RWPE2 (cell line): Measurements from ENCODE around the gene LRIT2.

Experiments used
- ATAC-seq: fragments of 200-7000 bp; cut with Tn5 transposase; 3 replicates; pipeline ENCODE4 v1.9.1; 2021; ENCODE audit warnings: low read depth
- DNase-seq: peaks from one replicate; pipeline ENCODE4 v3.0.0-alpha.2; 2020; ENCODE audit warnings: low spot score
- H3K27ac ChIP-seq: fragments of 450-650 bp; 2 replicates; pipeline ENCODE4 v1.5.1; 2017; ENCODE audit warnings: mild to moderate bottlenecking; ENCODE audit not compliant: poor library complexity, severe bottlenecking
- H3K27me3 ChIP-seq: fragments of 250-450 bp; sonication (Bioruptor Pico); 2 replicates; pipeline ENCODE4 v1.5.1; 2021; ENCODE audit warnings: mild to moderate bottlenecking, moderate library complexity; ENCODE audit not compliant: insufficient read depth, poor library complexity, severe bottlenecking
- H3K36me3 ChIP-seq: fragments of 250-450 bp; sonication (Bioruptor Pico); 2 replicates; pipeline ENCODE4 v1.5.1; 2020; ENCODE audit warnings: low read depth, mild to moderate bottlenecking, moderate library complexity
- H3K4me1 ChIP-seq: fragments of 250-450 bp; sonication (Bioruptor Pico); 2 replicates; pipeline ENCODE4 v1.5.1; 2021; ENCODE audit warnings: mild to moderate bottlenecking, moderate library complexity; ENCODE audit not compliant: insufficient read depth, poor library complexity, severe bottlenecking
- H3K4me3 ChIP-seq: fragments of 250-450 bp; sonication (Bioruptor Pico); 2 replicates; pipeline ENCODE4 v1.5.1; 2021; ENCODE audit warnings: mild to moderate bottlenecking, moderate library complexity; ENCODE audit not compliant: severe bottlenecking
- H3K9me3 ChIP-seq: fragments of 250-450 bp; sonication (Bioruptor Pico); 2 replicates; pipeline ENCODE4 v1.5.1; 2021; ENCODE audit warnings: mild to moderate bottlenecking, moderate library complexity; ENCODE audit not compliant: severe bottlenecking
- CTCF ChIP-seq: fragments of 450-650 bp; IDR thresholded peaks from one replicate; pipeline ENCODE4 v1.5.1; 2017; ENCODE audit warnings: mild to moderate bottlenecking, moderate library complexity; ENCODE audit not compliant: poor library complexity, severe bottlenecking

The LRIT2 gene

GRCh38 chr10:84202349-84202748 is 23.0 kb downstream of the LRIT2 start:
- H3K4me3 ChIP-seq, result no peak overlapping the region
- H3K4me1 ChIP-seq, result no peaks in the 10 kb centered on the region
- no peaks in the 10 kb centered on the region for H3K9me3 ChIP-seq
- ATAC-seq (no peak), DNase-seq (no peak)
- H3K27me3 ChIP-seq, result no peaks in the 10 kb centered on the region
- no peaks in the 10 kb centered on the region for H3K36me3 ChIP-seq
- no peak for TF ChIP-seq CTCF
- H3K27ac ChIP-seq, result no peak overlapping the region

- H3K36me3 ChIP-seq, result no peaks in the 10 kb centered on the region
- TF ChIP-seq CTCF, result no peak
- ATAC-seq (no peak), DNase-seq (no peak)
- no peaks in the 10 kb centered on the region for H3K27me3 ChIP-seq
- H3K27ac ChIP-seq, result no peak overlapping the region
- H3K4me1 ChIP-seq, result no peaks in the 10 kb centered on the region
- H3K9me3 ChIP-seq, result no peaks in the 10 kb centered on the region
- no peak overlapping the region for H3K4me3 ChIP-seq
These were observed 23.7 kb downstream of the LRIT2 start for GRCh38 chr10:84201682-84202081.

- ATAC-seq (no peak), DNase-seq (no peak)
- Histone ChIP-seq H3K27me3 (no peaks in the 10 kb centered on the region), H3K9me3 (no peaks in the 10 kb centered on the region), H3K27ac (no peak overlapping the region), H3K4me3 (no peak overlapping the region), H3K4me1 (no peaks in the 10 kb centered on the region), H3K36me3 (no peaks in the 10 kb centered on the region)
- no peak for TF ChIP-seq CTCF
These were observed 24.1 kb downstream of the LRIT2 start for GRCh38 chr10:84201244-84201606.

- no peaks in the 10 kb centered on the region for H3K9me3 ChIP-seq
- no peak overlapping the region for H3K4me3 ChIP-seq
- ATAC-seq (no peak), DNase-seq (no peak)
- TF ChIP-seq CTCF, result no peak
- H3K4me1 ChIP-seq, result no peaks in the 10 kb centered on the region
- H3K27ac ChIP-seq, result no peak overlapping the region
- no peaks in the 10 kb centered on the region for H3K36me3 ChIP-seq
- H3K27me3 ChIP-seq, result no peaks in the 10 kb centered on the region
These were observed 24.7 kb downstream of the LRIT2 start for GRCh38 chr10:84200537-84201243.

GRCh38 chr10:84198206-84198915 is 27.0 kb downstream of the LRIT2 start:
- TF ChIP-seq CTCF, result no peak
- Histone ChIP-seq H3K9me3 (no peaks in the 10 kb centered on the region), H3K36me3 (no peaks in the 10 kb centered on the region), H3K27ac (no peak overlapping the region), H3K27me3 (peaks cover 18% of the 10 kb centered on the region), H3K4me1 (no peaks in the 10 kb centered on the region), H3K4me3 (no peak overlapping the region)
- no peak for DNase-seq
- no peak for ATAC-seq
